GM03348 (cell line): ENCODE data around the gene GJB3.
"Not testable (repeated sequence)": the region's sequence is repeated elsewhere in the genome, so short reads cannot be mapped to it uniquely, and the experiment has no call there.

Experiments
- DNase-seq: peaks from one replicate; pipeline ENCODE4 v3.0.0; 2012; ENCODE audit warnings: low spot score

The GJB3 gene

DNA sequence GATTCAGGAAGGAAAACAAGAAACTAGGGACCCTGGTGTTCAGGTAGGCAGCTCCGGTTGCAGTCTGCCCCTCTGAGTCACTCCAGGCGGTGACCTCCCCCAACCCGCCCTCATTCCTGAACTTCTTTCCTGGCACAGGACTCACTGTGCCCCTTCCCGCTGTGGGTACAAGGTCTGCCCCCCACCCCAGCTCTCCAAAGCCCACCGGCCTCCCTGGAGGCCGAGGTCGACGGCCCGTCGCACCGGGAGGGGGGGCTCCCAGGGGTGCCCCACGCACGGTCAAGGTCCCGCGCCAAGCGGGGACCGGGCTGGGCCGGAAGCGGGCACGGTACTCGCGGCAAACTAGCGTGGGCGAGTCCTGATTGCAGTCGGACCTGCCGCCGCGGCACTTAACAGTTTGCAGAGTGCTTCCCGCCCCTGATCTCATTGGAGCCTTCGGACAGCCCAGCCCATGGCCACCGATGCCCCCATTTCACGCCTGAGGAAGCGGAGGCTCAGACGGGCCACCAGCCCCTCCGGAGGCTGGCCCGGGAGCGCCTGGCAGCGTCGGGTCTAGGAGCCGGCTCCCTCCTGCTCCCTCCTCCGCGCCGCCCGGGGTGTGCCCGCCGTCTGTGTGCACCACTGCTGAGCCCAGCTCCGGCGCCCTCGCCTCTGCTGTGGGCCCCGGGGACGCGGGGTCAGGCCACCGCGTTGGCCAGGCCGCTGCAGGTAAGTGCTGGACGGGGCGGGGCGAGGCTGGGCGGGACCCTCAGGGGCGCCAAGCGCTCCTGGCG is at the start of gene GJB3:
Gene GJB3 (plus strand): TSS at position 144 of the 773 bp plus-strand sequence. CDS start 3,549 bp downstream, outside the sequence.
- DNase-seq: peak; percentile 58

GRCh38 chr1:34732831-34733230 is 48.2 kb upstream of the GJB3 start:
- not testable (repeated sequence) for DNase-seq

DNA sequence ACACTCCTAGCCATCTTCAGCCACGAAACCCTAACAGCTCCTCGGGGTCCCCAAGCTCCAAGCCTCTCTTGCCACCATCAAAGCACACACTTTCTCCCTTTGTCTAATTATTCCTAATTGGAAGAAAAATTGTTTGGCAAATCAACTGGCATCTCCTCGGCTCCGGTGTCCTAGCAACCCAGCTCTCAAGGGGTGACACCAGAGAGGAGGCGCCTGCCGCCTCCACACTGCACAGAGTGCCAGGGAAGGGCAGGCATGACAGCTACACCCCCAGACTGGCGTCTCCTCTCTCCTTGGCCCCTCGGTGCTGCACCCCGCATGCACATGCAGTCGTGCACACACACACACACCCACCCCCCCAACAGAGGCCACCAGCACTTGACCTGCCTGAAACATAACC is 44.3 kb upstream of the GJB3 start:
- no peak for DNase-seq

- DNase-seq: not testable (repeated sequence)
These were observed 43.8 kb upstream of the GJB3 start for GRCh38 chr1:34737236-34737635.

GRCh38 chr1:34739613-34740012 is 41.4 kb upstream of the GJB3 start:
- DNase-seq: no peak

DNA sequence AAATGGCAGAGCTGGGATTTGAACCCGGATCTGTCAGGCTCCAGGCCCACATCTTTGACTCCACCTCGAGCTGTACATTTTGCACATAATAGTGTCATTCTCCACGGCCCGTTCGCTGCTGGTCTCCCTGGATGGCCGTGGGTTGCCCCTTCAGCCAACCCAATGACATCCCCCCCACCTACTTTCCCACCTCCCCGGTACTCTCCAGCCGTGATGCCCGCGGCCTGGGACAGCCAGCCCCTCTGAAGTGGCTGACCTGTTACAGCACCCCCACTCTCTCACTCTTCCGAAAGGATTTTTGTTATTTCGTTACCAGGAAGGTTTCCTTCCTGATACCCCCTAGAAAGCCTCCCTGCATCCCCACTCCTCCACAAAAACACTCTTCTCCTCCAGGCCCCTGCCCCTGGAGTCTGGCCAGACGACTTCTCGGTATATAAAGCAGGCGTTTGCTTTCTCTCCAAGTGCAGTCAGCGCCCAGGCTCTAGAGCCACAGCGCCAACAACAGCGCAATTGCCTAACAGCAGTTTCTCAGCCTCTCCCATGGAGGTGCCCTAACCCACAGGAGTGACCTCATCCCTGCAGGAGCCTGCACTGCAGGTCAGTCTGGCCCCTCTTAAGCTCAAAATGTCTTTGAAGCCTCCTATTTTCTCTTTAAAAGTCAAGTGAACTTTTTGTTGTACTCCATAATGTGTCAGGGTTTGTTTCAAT is 40.7 kb upstream of the GJB3 start:
- no peak for DNase-seq

GRCh38 chr1:34742667-34743270 is 38.2 kb upstream of the GJB3 start:
- peak; percentile 95 for DNase-seq

DNA sequence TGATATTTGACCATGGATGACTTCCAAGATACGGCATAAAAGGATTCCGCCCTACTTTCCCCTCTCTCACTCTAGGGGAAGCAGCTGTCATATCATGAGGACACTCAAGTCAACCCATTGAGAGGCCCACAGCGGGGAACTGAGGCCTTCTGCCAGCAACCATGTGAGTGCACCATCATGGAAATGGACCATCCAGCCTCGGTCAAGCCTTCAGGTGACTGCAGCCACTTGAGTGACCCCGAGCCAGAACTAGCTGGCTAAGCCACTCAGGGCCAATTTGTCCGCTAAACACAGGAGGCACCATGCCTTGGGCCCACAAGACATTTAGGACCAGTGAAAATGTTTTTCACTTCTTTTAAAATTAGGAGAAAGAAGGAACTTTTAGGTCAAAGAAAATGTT is 37.2 kb upstream of the GJB3 start:
- no peak for DNase-seq

DNA sequence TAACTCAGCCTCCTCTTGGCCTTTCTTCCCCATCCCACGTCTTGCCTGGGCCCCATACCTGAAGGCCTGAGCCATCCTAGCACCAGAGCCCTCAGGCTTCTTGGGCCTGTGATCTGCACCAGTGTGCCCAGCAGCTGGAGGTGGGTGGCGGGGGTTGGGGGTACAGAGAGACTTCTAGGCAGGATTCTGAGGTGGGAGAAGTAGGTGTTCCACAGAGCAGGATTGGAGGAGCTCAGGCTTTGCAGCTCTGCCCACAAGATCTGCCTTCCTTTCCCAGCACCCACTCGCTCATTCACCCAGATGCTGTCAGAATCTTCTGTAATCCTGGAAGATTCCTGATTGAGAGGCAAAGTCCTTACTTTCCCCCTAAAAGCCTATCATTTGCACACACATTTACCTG is 36.2 kb upstream of the GJB3 start:
- no peak for DNase-seq

GRCh38 chr1:34745666-34746065 is 35.3 kb upstream of the GJB3 start:
- DNase-seq: no peak

DNA sequence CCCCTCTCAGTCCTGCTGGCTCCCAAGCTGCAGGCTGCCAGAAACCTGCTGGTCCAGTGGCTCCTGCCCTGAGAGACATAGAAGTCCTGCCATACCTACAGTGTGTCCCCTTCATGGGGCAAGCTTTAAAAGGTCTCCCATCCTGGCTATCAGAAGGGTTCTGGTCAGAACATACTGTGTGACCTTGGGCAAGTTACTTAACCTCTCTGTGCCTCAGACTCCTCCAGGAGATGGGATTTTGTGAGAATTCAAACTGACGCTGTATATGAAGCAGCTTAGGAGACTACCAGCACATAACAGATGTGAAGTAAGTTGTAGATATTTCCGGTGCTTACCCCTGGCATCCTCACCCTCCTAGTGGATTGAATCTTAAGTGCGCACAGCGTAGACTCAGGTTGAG is 34.9 kb upstream of the GJB3 start:
- DNase-seq: no peak

DNA sequence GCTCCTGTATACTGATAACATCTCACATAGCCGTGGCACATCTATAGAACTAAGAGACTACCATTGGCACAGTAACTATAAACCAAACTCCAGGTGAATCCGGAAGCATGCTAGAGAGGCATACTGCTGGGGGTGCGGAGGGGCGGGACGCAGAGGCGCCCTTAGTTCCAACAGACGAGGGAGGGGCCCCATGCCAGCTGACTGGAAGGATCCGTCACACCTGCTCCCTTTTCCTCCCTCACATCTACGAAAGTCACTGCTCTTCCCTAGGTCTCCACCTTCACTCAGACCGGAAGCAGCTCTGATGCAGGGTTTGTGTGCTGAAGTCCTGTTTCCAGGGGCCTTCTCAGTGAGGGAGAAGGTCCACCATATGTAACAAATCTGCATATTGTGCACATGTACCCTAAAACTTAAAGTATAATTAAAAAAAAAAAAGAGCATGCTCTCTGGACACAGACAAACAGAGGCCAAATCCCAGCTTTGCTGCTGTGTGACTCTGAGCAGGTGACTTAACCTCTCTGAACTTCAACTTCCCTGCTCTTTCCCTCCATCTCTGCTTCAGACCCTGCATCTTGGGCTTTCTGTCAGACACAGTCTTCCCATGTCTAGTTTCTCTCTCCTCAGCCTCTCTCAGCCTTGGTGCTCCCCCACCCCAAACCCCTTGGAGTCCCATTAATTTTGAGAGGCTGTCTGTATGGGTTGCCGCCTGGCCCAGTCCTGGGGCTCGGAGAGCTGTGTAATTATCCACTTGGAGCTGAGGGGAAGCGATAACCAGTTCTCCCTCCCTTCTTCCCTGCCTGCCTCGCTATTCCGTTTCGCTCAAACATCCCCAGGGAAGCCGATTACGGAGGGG is 34.0 kb upstream of the GJB3 start:
- DNase-seq: no peak

DNA sequence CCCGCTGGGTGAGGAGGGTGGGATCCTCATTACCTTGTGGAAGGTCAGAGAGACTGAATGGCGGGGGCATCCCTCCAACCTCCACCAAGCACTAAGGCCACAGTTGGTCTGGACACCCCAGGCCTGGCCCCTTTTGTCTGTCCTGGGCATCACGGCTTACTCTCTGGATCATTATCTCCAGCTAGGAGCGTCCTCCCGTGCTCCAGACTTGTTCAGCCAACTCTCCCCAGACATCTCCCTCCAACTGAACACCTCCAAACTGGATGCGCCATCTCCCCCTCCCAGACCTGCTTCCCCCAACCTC is 33.4 kb upstream of the GJB3 start:
- DNase-seq: no peak

DNA sequence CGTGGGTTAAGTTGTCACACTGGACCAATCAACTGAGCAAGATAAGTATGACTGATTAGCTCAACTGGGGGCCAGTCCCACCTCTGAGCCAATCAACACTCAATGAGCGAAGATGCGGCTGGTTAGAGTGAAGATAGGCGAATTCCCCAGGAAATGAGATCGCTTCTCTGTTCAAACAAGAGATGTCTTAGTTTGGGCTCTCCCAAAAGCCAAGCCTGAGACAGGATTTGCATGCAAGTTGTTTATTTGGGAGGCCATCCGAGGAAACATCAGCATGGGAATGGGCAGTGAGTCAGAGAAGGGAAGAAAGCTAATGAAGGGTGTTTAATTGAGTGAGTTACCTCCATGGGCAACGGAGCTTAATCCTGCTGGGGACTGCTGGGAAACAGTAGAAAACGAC is 31.0 kb upstream of the GJB3 start:
- DNase-seq: no peak

GRCh38 chr1:34750610-34751009 is 30.4 kb upstream of the GJB3 start:
- no peak for DNase-seq

- no peak for DNase-seq
These were observed 27.9 kb upstream of the GJB3 start for GRCh38 chr1:34753163-34753562.

DNA sequence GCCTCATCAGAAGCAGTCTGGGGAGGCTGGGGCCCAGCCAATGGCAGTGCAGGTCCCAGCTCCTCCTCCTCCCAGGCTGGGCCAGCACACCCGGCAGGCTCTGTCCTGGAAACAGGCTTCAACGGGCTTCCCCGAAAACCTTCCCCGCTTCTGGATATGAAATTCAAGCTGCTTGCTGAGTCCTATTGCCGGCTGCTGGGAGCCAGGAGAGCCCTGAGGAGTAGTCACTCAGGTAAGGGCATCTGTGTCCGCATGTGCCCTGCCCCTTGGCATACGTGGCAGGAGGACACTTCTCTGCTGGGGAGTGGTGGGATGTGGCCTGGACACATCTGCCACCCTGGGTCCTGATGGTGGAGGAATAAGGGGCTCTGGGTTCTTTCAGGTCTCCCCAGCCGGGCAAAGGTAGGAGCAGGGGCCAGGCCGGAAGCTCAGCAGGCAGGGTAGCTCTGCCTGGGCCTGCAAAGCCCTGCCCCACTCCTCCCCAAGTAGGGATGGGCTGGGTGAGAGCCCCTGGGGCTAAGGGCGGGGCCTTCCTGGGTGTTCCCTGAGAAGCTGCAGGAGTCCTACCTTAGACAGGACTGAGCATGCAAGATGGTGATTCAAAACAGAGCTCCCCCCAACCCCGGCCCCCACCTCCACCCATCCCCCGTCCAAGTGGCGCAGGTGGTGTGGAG is 25.9 kb upstream of the GJB3 start, which contains the start of gene GJB5:
Gene GJB5 (plus strand): TSS at position 84 of the 674 bp plus-strand sequence. CDS start 2,284 bp downstream, outside the sequence.
- no peak for DNase-seq

DNA sequence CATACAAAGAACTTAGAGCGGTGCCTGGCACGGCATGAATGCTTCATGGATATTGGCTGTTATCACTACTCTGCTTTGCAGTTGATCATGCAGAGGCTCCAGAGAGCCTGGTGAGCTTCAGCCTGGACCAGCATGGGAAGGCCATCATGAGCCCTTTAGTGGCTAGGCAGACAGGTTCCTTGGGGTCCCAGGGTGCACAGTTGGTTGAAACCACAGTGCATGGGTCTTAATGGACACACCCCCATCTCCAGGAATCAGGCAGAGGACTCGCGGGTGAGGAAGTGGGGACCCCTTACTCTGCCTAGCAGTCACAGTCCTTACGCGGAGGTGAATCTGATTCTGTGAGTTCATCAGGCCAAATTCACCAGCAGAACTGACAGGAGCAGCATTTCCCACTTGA is 25.1 kb upstream of the GJB3 start:
- no peak for DNase-seq

GRCh38 chr1:34757386-34757785 is 23.6 kb upstream of the GJB3 start:
- DNase-seq: no peak

DNA sequence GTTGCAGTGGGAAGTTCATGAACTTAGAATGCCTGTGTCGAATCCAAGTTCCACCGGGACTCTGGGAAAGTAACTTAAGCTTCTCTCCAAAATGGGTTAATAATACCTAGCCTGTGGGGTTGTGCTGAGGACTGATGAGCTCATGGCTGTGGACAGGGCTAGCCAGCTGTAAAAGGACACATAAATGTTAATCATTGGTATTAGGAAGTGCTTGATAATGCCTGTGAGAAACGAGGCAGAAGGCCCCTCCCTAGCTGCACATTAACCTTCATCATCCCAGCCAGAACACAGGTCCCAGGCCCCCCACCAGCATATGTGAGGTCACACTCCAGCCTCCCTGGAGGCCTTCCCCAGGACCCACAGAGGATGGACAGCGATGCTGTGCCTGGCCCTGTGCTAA is 22.3 kb upstream of the GJB3 start:
- no peak for DNase-seq

DNA sequence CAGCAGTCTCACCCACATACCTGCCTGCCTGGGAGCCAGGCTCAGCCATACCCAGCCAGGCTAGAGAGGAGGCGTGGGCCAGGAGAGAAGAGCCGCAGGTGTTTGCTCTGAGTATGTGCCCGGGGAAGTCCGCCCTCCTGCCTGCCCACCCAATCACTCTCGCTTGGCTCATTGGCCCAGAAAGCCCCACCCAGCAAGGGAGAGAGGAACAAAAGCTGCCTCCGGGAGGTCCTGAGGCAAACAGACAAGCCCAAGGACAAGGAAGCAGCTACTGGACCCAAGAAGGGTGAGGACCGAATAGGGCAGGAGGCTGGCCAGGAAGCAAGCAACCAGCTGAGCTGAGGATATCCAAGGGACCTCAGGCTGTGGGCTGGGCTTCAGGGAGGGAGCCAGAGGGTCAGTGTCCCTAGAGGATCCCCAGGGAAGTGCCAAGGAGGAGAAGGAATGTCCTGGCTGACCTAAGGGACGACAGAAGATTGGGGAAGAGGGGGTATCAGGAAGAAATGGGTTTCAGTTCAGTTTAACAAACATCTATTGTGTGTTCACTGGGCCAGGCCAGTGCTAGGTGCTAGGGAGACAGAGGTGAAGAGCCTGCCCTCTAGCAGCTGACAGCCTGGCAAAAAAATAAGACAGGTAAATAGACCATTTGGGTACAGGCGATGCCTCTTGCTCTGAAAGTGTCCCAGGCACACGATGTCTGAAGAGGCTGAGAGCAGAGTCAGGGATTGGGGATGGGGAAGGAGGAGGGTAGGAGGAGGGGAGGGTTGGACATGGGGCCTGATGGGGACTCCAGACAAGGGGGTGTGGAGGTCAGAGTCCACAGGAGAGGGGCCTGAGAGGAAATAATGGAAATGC is 21.3 kb upstream of the GJB3 start, which contains the start of gene GJB4:
Gene GJB4 (plus strand): TSS at position 238 of the 855 bp plus-strand sequence. CDS start 1,515 bp downstream, outside the sequence.
- DNase-seq: no peak
